ENCODE measurements around the gene MACF1. TPM values are rescaled to one million over a fixed set of nuclear protein-coding genes. Genes with fewer than 3 reads are reported as not detected.
A peak's percentile ranks its signal among the peaks of the same experiment; 100 is the strongest.

Gene MACF1
- total and polyA plus RNA-seq, 4 donors = 23.3 to 216 (median 51.2) TPM

GRCh38 chr1:39282537-39283216 lies 78.2 kb downstream of the MACF1 start:
- Histone ChIP-seq H3K27me3 (ENCODE audit: control insufficient read depth in 4 of 4, insufficient read depth in 4 of 4, low read length in 3 of 4) (no peaks in the 10 kb centered on the region), H3K27ac (ENCODE audit: low read depth in 1 of 2, low read length in 2 of 2) (no peak overlapping the region), H3K9ac (ENCODE audit: low read depth in 1 of 2, low read length in 2 of 2) (no peak overlapping the region), H3K9me3 (ENCODE audit: control insufficient read depth in 4 of 4, low read length in 3 of 4) (no peaks in the 10 kb centered on the region), H3K4me3 (ENCODE audit: low read depth in 1 of 3, low read length in 3 of 3) (no peak overlapping the region), H3K36me3 (ENCODE audit: control insufficient read depth in 4 of 4, insufficient read depth in 3 of 4, low read depth in 1 of 4, low read length in 3 of 4) (peaks cover 9 to 49% (median 45%) of the 10 kb centered on the region in 4 donors), H3K4me1 (ENCODE audit: control insufficient read depth in 4 of 4, insufficient read depth in 4 of 4, low read length in 3 of 4) (peaks cover 0 to 3% (median 0%) of the 10 kb centered on the region in 4 donors)
- 89% methylated on average over 8 of the region's 8 CpGs for WGBS
- no peak for DNase-seq (ENCODE audit: low spot score)
- TF ChIP-seq HNF4A (conservative IDR thresholded peaks at IDR 0.05) = peak; percentile 11 to 12
- TF ChIP-seq EGR1 (IDR thresholded peaks at IDR 0.05; ENCODE audit: low read depth in 2 of 2) = no peak
- no peak for TF ChIP-seq ZBTB33 (IDR thresholded peaks at IDR 0.05)
- no peak for TF ChIP-seq GABPA (IDR thresholded peaks at IDR 0.05 in 1 of 2, conservative IDR thresholded peaks at IDR 0.05 in 1 of 2)
- no peak for TF ChIP-seq HNF4G (IDR thresholded peaks at IDR 0.05)
- no peak for TF ChIP-seq ATF3 (IDR thresholded peaks at IDR 0.05)
- no peak for TF ChIP-seq NR2F2 (IDR thresholded peaks at IDR 0.05)
- TF ChIP-seq FOXA2 (IDR thresholded peaks at IDR 0.05) = no peak
- TF ChIP-seq FOXA1 (IDR thresholded peaks at IDR 0.05) = no peak
- TF ChIP-seq JUND (IDR thresholded peaks at IDR 0.05) = peak in 1 of 2 donors; percentile 13
- TF ChIP-seq YY1 (IDR thresholded peaks at IDR 0.05) = no peak
- TF ChIP-seq RAD21 (IDR thresholded peaks at IDR 0.05) = no peak
- no peak for TF ChIP-seq TAF1 (conservative IDR thresholded peaks at IDR 0.05)
- TF ChIP-seq MAX (IDR thresholded peaks at IDR 0.05) = no peak

- Histone ChIP-seq H3K4me3 (ENCODE audit: low read depth in 1 of 3, low read length in 3 of 3) (no peak overlapping the region), H3K9ac (ENCODE audit: low read depth in 1 of 2, low read length in 2 of 2) (no peak overlapping the region), H3K27me3 (ENCODE audit: control insufficient read depth in 4 of 4, insufficient read depth in 4 of 4, low read length in 3 of 4) (no peaks in the 10 kb centered on the region), H3K27ac (ENCODE audit: low read depth in 1 of 2, low read length in 2 of 2) (no peak overlapping the region), H3K36me3 (ENCODE audit: control insufficient read depth in 4 of 4, insufficient read depth in 3 of 4, low read depth in 1 of 4, low read length in 3 of 4) (peaks cover 9 to 59% (median 51%) of the 10 kb centered on the region in 4 donors), H3K9me3 (ENCODE audit: control insufficient read depth in 4 of 4, low read length in 3 of 4) (no peaks in the 10 kb centered on the region), H3K4me1 (ENCODE audit: control insufficient read depth in 4 of 4, insufficient read depth in 4 of 4, low read length in 3 of 4) (peaks cover 0 to 3% (median 0%) of the 10 kb centered on the region in 4 donors)
- TF ChIP-seq EGR1 (IDR thresholded peaks at IDR 0.05; ENCODE audit: low read depth in 2 of 2) (no peak), TAF1 (conservative IDR thresholded peaks at IDR 0.05) (no peak), ATF3 (IDR thresholded peaks at IDR 0.05) (no peak), FOXA2 (IDR thresholded peaks at IDR 0.05) (no peak), RXRA (IDR thresholded peaks at IDR 0.05) (no peak), FOXA1 (IDR thresholded peaks at IDR 0.05) (no peak), CTCF (IDR thresholded peaks at IDR 0.05; ENCODE audit: low read depth, low read length, missing input control) (no peak), SP1 (IDR thresholded peaks at IDR 0.05) (no peak), GABPA (IDR thresholded peaks at IDR 0.05 in 1 of 2, conservative IDR thresholded peaks at IDR 0.05 in 1 of 2) (no peak), RAD21 (IDR thresholded peaks at IDR 0.05) (no peak), ZBTB33 (IDR thresholded peaks at IDR 0.05) (no peak), YY1 (IDR thresholded peaks at IDR 0.05) (no peak), REST (IDR thresholded peaks at IDR 0.05) (no peak), MAX (IDR thresholded peaks at IDR 0.05) (no peak)
- DNase-seq (ENCODE audit: low spot score) = no peak
- WGBS = 36% methylated on average over 1 of the region's 1 CpG
Observed at GRCh38 chr1:39283858-39284257, 79.4 kb downstream of the MACF1 start.
